IMR-90 (cell line): Measurements from ENCODE around the gene HS6ST3. TPM values are rescaled to one million over a fixed set of nuclear protein-coding genes. Genes with fewer than 3 reads are reported as not detected.

Source experiments
- ATAC-seq: fragments of 200-7000 bp; cut with Tn5 transposase; 2 replicates; pipeline ENCODE4 v1.9.1; 2020; ENCODE audit warnings: low read depth, mild to moderate bottlenecking, moderate library complexity
- BruUV-seq: library from RNA; stranded (reverse); fragments of 400-500 nt; replicated peaks from 2 replicates; lab custom pipeline; 2021; lab: Mats Ljungman, UMichigan
- CTCF ChIA-PET: fragments of 300-600 bp; formaldehyde crosslinking; extraction: SDS; loops from one replicate; lab custom pipeline; 2021; ENCODE audit warnings: antibody characterized with exemption; lab: Yijun Ruan, JAX
- POLR2A ChIA-PET: fragments of 300-600 bp; sonication (Branson Sonifier 250); formaldehyde crosslinking; loops from one replicate; lab custom pipeline; 2022; ENCODE audit warnings: antibody characterized with exemption; ENCODE audit not compliant: unreplicated experiment; lab: Charles Lee
- DNase-seq: peaks from one replicate; pipeline ENCODE4 v3.0.0; 2013
- H2AFZ ChIP-seq: replicated peaks from 2 replicates; pipeline ENCODE3; 2013; ENCODE audit warnings: low read length, mild to moderate bottlenecking; ENCODE audit not compliant: poor library complexity
- H2AK5ac ChIP-seq: 2 replicates; pipeline ENCODE4 v1.6.1; 2013; ENCODE audit warnings: low read depth, low read length, inconsistent platforms
- H2AK9ac ChIP-seq: replicated peaks from 2 replicates; pipeline ENCODE3; 2013; ENCODE audit warnings: mild to moderate bottlenecking, low read depth, low read length, moderate library complexity; ENCODE audit not compliant: poor library complexity
- H2BK120ac ChIP-seq: 2 replicates; pipeline ENCODE4 v1.6.1; 2013; ENCODE audit warnings: low read depth, low read length, inconsistent platforms
- H2BK15ac ChIP-seq: 3 replicates; pipeline ENCODE4 v1.6.1; 2013; ENCODE audit warnings: low read depth, low read length, inconsistent platforms
- H2BK20ac ChIP-seq: 2 replicates; pipeline ENCODE4 v1.6.1; 2013; ENCODE audit warnings: low read depth, mild to moderate bottlenecking, inconsistent platforms, low read length, moderate library complexity
- H2BK5ac ChIP-seq: 2 replicates; pipeline ENCODE4 v1.6.1; 2013; ENCODE audit warnings: mild to moderate bottlenecking, low read depth, low read length, inconsistent platforms; ENCODE audit not compliant: poor library complexity, severe bottlenecking
- H3K14ac ChIP-seq: replicated peaks from 2 replicates; pipeline ENCODE4 v1.6.1; 2013; ENCODE audit warnings: low read depth, low read length, inconsistent platforms
- H3K18ac ChIP-seq: 2 replicates; pipeline ENCODE4 v1.6.1; 2013; ENCODE audit warnings: low read depth, low read length, control low read depth
- H3K23ac ChIP-seq: 2 replicates; pipeline ENCODE4 v1.6.1; 2013; ENCODE audit warnings: low read depth, low read length, inconsistent platforms
- H3K27ac ChIP-seq: 2 replicates; pipeline ENCODE4 v1.5.1; 2013; ENCODE audit warnings: mild to moderate bottlenecking, control low read depth, low read length; ENCODE audit not compliant: insufficient read depth
- H3K27me3 ChIP-seq: 2 replicates; pipeline ENCODE4 v1.6.1; 2013; ENCODE audit warnings: low read length; ENCODE audit not compliant: control insufficient read depth, insufficient read depth
- H3K36me3 ChIP-seq: 2 replicates; pipeline ENCODE4 v1.6.1; 2013; ENCODE audit warnings: low read length, mixed read lengths; ENCODE audit not compliant: control insufficient read depth, insufficient read depth
- H3K4ac ChIP-seq: 2 replicates; pipeline ENCODE4 v1.6.1; 2013; ENCODE audit warnings: low read depth, low read length, inconsistent platforms
- H3K4me1 ChIP-seq: 2 replicates; pipeline ENCODE4 v1.6.1; 2013; ENCODE audit warnings: low read length, mixed read lengths; ENCODE audit not compliant: control insufficient read depth, insufficient read depth
- H3K4me2 ChIP-seq: 2 replicates; pipeline ENCODE4 v1.6.1; 2013; ENCODE audit warnings: low read depth, mild to moderate bottlenecking, control low read depth, low read length, moderate library complexity
- H3K4me3 ChIP-seq: 2 replicates; pipeline ENCODE4 v1.5.1; 2013; ENCODE audit warnings: low read depth, mild to moderate bottlenecking, control low read depth, low read length, moderate library complexity; ENCODE audit not compliant: insufficient read depth
- H3K56ac ChIP-seq: 2 replicates; pipeline ENCODE4 v1.6.1; 2013; ENCODE audit warnings: low read length, inconsistent platforms; ENCODE audit not compliant: insufficient read depth; ENCODE audit errors: extremely low read depth
- H3K79me1 ChIP-seq, 2 experiments: 2 replicates each; pipeline ENCODE4 v1.6.1; 2013; ENCODE audit warnings: low read length in 2 of 2, inconsistent platforms in 1 of 2, low read depth in 1 of 2
- H3K9ac ChIP-seq: 2 replicates; pipeline ENCODE4 v1.6.1; 2013; ENCODE audit warnings: low read depth, low read length, control low read depth
- H3K9me1 ChIP-seq: 2 replicates; pipeline ENCODE4 v1.6.1; 2013; ENCODE audit warnings: low read length, inconsistent platforms; ENCODE audit not compliant: insufficient read depth
- H3K9me3 ChIP-seq: 2 replicates; pipeline ENCODE4 v1.6.1; 2013; ENCODE audit warnings: low read length; ENCODE audit not compliant: control insufficient read depth, insufficient read depth
- H4K20me1 ChIP-seq: 2 replicates; pipeline ENCODE4 v1.6.1; 2013; ENCODE audit warnings: low read length, inconsistent platforms; ENCODE audit not compliant: insufficient read depth
- H4K5ac ChIP-seq: 2 replicates; pipeline ENCODE4 v1.6.1; 2013; ENCODE audit warnings: mild to moderate bottlenecking, low read depth, low read length, control low read depth
- H4K8ac ChIP-seq, 2 experiments: 2 replicates each; pipeline ENCODE4 v1.6.1; 2013; ENCODE audit warnings: low read depth in 2 of 2, low read length in 2 of 2, control low read depth in 1 of 2, inconsistent platforms in 1 of 2
- H4K91ac ChIP-seq: 2 replicates; pipeline ENCODE4 v1.6.1; 2013; ENCODE audit warnings: low read depth, low read length, inconsistent platforms; ENCODE audit not compliant: insufficient read depth
- BHLHE40 ChIP-seq: fragments of 150-350 bp; IDR thresholded peaks from 2 replicates; pipeline ENCODE4 v1.6.1; 2016; ENCODE audit warnings: mild to moderate bottlenecking, low read depth, low read length
- CEBPB ChIP-seq: IDR thresholded peaks from 2 replicates; pipeline ENCODE4 v1.6.1; 2012; ENCODE audit warnings: low read depth, low read length, improper control_type of control experiment
- CHD1 ChIP-seq: IDR thresholded peaks from 2 replicates; pipeline ENCODE4 v1.6.1; 2012; ENCODE audit warnings: low read depth, low read length, improper control_type of control experiment
- FOS ChIP-seq: fragments of 150-350 bp; IDR thresholded peaks from 2 replicates; pipeline ENCODE4 v1.6.1; 2016; ENCODE audit warnings: low read depth, low read length
- MAFK ChIP-seq: IDR thresholded peaks from 2 replicates; pipeline ENCODE4 v1.6.1; 2012; ENCODE audit warnings: low read depth, low read length, improper control_type of control experiment
- MAZ ChIP-seq: IDR thresholded peaks from 2 replicates; pipeline ENCODE4 v1.6.1; 2012; ENCODE audit warnings: low read depth, mild to moderate bottlenecking, low read length, improper control_type of control experiment, moderate library complexity, borderline replicate concordance
- MXI1 ChIP-seq: IDR thresholded peaks from 2 replicates; pipeline ENCODE4 v1.6.1; 2012; ENCODE audit warnings: low read depth, mild to moderate bottlenecking, low read length, moderate library complexity, borderline replicate concordance
- NFE2L2 ChIP-seq: fragments of 150-350 bp; IDR thresholded peaks from 2 replicates; pipeline ENCODE4 v1.6.1; 2016; ENCODE audit warnings: low read depth, mild to moderate bottlenecking, low read length
- POLR2A ChIP-seq: IDR thresholded peaks from 2 replicates; pipeline ENCODE4 v1.6.1; 2012; ENCODE audit warnings: mild to moderate bottlenecking, low read depth, low read length
- RAD21 ChIP-seq: IDR thresholded peaks from 2 replicates; pipeline ENCODE4 v1.6.1; 2012; ENCODE audit warnings: low read length, improper control_type of control experiment
- RCOR1 ChIP-seq: IDR thresholded peaks from 2 replicates; pipeline ENCODE4 v1.6.1; 2012; ENCODE audit warnings: mild to moderate bottlenecking, low read length, improper control_type of control experiment; ENCODE audit not compliant: insufficient replicate concordance
- RFX5 ChIP-seq: IDR thresholded peaks from 2 replicates; pipeline ENCODE4 v1.8.0; 2012; ENCODE audit warnings: low read depth, mild to moderate bottlenecking, low read length, moderate library complexity
- SMC3 ChIP-seq: fragments of 150-350 bp; IDR thresholded peaks from 2 replicates; pipeline ENCODE4 v1.6.1; 2016; ENCODE audit warnings: low read depth, mild to moderate bottlenecking, antibody characterized with exemption, low read length, moderate library complexity
- WGBS, 2 experiments: methylation state at CpG; one replicate each; pipeline versions ENCODE4 v1.1.5 to v1.1.7; 2013; ENCODE audit warnings: missing lambda C conversion rate in 2 of 2; ENCODE audit not compliant: insufficient read length in 1 of 2; ENCODE audit errors: extremely low coverage in 2 of 2; 5-methylcytosine and 5-hydroxymethylcytosine counted together
- dilution Hi-C: fragments of 300-500 bp; cut with HindIII; formaldehyde crosslinking; loops from one replicate; pipeline ENCODE4 v1.14.3; 2018; ENCODE audit warnings: low sequenced_read_pairs; ENCODE audit not compliant: unreplicated experiment
- in situ Hi-C: fragments of 300-500 bp; cut with MboI; formaldehyde crosslinking; loops from 3 replicates; pipeline ENCODE4 v1.14.3; 2019; ENCODE audit warnings: low sequenced_read_pairs, inconsistent platforms, mixed read lengths
- intact Hi-C: fragments of 100-400 bp; cut with micrococcal nuclease; formaldehyde crosslinking; loops from 2 replicates; pipeline ENCODE4 v1.10.0; 2022
- polyA plus RNA-seq, 3 experiments: library from polyadenylated mRNA; depleted of rRNA; stranded (reverse); fragments of >200 nt; gene quantifications; 2 replicates each; pipeline ENCODE4 v1.2.3, GENCODE V29; 2012; ENCODE audit warnings: low replicate concordance in 1 of 3
- total RNA-seq: library from RNA; depleted of rRNA; stranded (reverse); fragments of >200 nt; gene quantifications from 2 replicates; pipeline ENCODE4 v1.2.3, GENCODE V29; 2012
- TF ChIP-seq, protein P1 (sequence below): fragments of 150-350 bp; IDR thresholded peaks from 2 replicates; pipeline ENCODE4 v1.6.1; 2016; ENCODE audit warnings: low read depth, mild to moderate bottlenecking, low read length, moderate library complexity, borderline replicate concordance
- TF ChIP-seq, protein P2 (sequence below): fragments of 150-350 bp; IDR thresholded peaks from 2 replicates; pipeline ENCODE4 v1.6.1; 2017; ENCODE audit warnings: mild to moderate bottlenecking, antibody characterized with exemption, low read length, low read depth
- TF ChIP-seq, protein P3 (sequence below): conservative IDR thresholded peaks from 2 replicates; pipeline ENCODE4 v1.5.1; 2012; ENCODE audit warnings: mild to moderate bottlenecking, low read depth, low read length, improper control_type of control experiment

HS6ST3 gene
- total and polyA plus RNA-seq, 2 of the 4 experiments (the other 2 are of a cell fraction) = not detected

DNA sequence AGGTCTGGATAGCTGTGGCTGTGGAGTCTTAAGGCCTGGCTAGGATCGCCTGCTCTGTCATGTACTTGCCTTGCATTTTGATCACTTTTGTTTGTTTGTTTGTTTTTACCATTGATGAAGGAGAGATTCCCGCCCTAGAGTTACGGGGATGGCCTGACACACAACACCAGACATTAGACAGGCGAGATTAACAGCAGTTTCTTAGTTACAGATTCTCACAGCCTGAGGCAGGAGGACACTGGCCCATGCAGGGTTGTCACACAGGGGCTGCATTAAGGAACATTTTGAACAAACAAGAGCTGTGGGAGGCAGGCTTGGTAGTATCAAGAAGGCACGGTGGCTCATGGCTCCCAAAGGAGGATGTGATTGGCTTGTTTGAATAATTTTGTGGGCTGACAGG, 291.8 kb downstream of the HS6ST3 start:
- dilution Hi-C loops = no loop called here
- H2BK15ac ChIP-seq = no peak overlapping the region
- BruUV-seq = no TSS peak

More for the DNA sequence above, 291.8 kb downstream of the HS6ST3 start:
- Histone ChIP-seq H3K9ac (no peak overlapping the region), H2AK5ac (no peak overlapping the region), H2AK9ac (no peak overlapping the region), H3K56ac (no peak overlapping the region), H4K8ac (no peak overlapping the region), H3K4me2 (no peak overlapping the region), H3K4ac (no peak overlapping the region), H3K4me1 (no peaks in the 10 kb centered on the region), H3K9me3 (peaks cover 4% of the 10 kb centered on the region), H4K20me1 (no peaks in the 10 kb centered on the region), H3K4me3 (no peak overlapping the region), H2BK120ac (no peak overlapping the region), H3K9me1 (no peaks in the 10 kb centered on the region), H3K27ac (no peak overlapping the region), H3K27me3 (no peaks in the 10 kb centered on the region), H2BK5ac (no peak overlapping the region), H3K18ac (no peak overlapping the region), H3K79me1 (no peaks in the 10 kb centered on the region), H3K36me3 (no peaks in the 10 kb centered on the region), H4K91ac (no peak overlapping the region), H3K23ac (no peak overlapping the region), H4K5ac (no peak overlapping the region), H2AFZ (no peak overlapping the region), H2BK20ac (no peak overlapping the region), H3K14ac (no peak overlapping the region)
- POLR2A ChIA-PET = no interaction called here
- DNase-seq (no peak), ATAC-seq (no peak)
- in situ Hi-C loops (no loop called here), intact Hi-C loops (no loop called here)
- no peak for TF ChIP-seq SMC3
- TF ChIP-seq BHLHE40 = no peak
- TF ChIP-seq RCOR1 = no peak
- no peak for TF ChIP-seq MXI1
- TF ChIP-seq, protein P1, sequence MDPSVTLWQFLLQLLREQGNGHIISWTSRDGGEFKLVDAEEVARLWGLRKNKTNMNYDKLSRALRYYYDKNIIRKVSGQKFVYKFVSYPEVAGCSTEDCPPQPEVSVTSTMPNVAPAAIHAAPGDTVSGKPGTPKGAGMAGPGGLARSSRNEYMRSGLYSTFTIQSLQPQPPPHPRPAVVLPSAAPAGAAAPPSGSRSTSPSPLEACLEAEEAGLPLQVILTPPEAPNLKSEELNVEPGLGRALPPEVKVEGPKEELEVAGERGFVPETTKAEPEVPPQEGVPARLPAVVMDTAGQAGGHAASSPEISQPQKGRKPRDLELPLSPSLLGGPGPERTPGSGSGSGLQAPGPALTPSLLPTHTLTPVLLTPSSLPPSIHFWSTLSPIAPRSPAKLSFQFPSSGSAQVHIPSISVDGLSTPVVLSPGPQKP = no peak
- no peak for TF ChIP-seq RAD21
- TF ChIP-seq FOS = no peak
- TF ChIP-seq CHD1 = no peak
- no peak for TF ChIP-seq RFX5
- no peak for TF ChIP-seq MAZ
- TF ChIP-seq, protein P2, sequence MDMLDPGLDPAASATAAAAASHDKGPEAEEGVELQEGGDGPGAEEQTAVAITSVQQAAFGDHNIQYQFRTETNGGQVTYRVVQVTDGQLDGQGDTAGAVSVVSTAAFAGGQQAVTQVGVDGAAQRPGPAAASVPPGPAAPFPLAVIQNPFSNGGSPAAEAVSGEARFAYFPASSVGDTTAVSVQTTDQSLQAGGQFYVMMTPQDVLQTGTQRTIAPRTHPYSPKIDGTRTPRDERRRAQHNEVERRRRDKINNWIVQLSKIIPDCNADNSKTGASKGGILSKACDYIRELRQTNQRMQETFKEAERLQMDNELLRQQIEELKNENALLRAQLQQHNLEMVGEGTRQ = no peak
- TF ChIP-seq, protein P3, sequence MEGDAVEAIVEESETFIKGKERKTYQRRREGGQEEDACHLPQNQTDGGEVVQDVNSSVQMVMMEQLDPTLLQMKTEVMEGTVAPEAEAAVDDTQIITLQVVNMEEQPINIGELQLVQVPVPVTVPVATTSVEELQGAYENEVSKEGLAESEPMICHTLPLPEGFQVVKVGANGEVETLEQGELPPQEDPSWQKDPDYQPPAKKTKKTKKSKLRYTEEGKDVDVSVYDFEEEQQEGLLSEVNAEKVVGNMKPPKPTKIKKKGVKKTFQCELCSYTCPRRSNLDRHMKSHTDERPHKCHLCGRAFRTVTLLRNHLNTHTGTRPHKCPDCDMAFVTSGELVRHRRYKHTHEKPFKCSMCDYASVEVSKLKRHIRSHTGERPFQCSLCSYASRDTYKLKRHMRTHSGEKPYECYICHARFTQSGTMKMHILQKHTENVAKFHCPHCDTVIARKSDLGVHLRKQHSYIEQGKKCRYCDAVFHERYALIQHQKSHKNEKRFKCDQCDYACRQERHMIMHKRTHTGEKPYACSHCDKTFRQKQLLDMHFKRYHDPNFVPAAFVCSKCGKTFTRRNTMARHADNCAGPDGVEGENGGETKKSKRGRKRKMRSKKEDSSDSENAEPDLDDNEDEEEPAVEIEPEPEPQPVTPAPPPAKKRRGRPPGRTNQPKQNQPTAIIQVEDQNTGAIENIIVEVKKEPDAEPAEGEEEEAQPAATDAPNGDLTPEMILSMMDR = no peak
- no peak for TF ChIP-seq CEBPB
- no peak for TF ChIP-seq MAFK
- no peak for TF ChIP-seq POLR2A
- TF ChIP-seq NFE2L2 = no peak
- CTCF ChIA-PET = no interaction called here
- 20% methylated on average over 1 of the region's 5 CpGs; no CpG with 5 or more reads in 1 of the 2 experiments for WGBS, 2 experiments
